Astrocyte (in vitro differentiated cells and primary cell): Measurements from ENCODE around the gene HERC2. TPM values are rescaled to one million over a fixed set of nuclear protein-coding genes. Genes with fewer than 3 reads are reported as not detected.
"Not testable (repeated sequence)": the region's sequence is repeated elsewhere in the genome, so short reads cannot be mapped to it uniquely, and the experiment has no call there.

Experiments used
- DNase-seq: peaks from one replicate; pipeline ENCODE4 v3.0.0-alpha.2; 2010; ENCODE audit warnings: low read depth
- FAIRE-seq: peaks from 2 replicates; lab custom pipeline; 2011; peaks lifted over from hg19 to GRCh38; lab: Jason Lieb, UNC
- H2AFZ ChIP-seq: 2 replicates; pipeline ENCODE4 v1.6.0; 2012; ENCODE audit warnings: low read depth, low read length, inconsistent platforms
- H3K27ac ChIP-seq: 2 replicates; pipeline ENCODE4 v1.5.1; 2011; ENCODE audit warnings: low read depth, low read length, inconsistent platforms
- H3K27me3 ChIP-seq: 2 replicates; pipeline ENCODE4 v1.6.0; 2011; ENCODE audit warnings: low read length, inconsistent platforms; ENCODE audit not compliant: insufficient read depth
- H3K36me3 ChIP-seq: 2 replicates; pipeline ENCODE4 v1.5.1; 2011; ENCODE audit warnings: low read length, inconsistent platforms; ENCODE audit not compliant: insufficient read depth
- H3K4me1 ChIP-seq: 2 replicates; pipeline ENCODE4 v1.5.1; 2011; ENCODE audit warnings: low read length, inconsistent platforms; ENCODE audit not compliant: insufficient read depth
- H3K4me2 ChIP-seq: 2 replicates; pipeline ENCODE4 v1.6.0; 2012; ENCODE audit warnings: low read length, inconsistent platforms
- H3K4me3 ChIP-seq: 2 replicates; pipeline ENCODE4 v1.5.1; 2011; ENCODE audit warnings: low read depth, mild to moderate bottlenecking, low read length, inconsistent platforms; ENCODE audit not compliant: insufficient read depth
- H3K79me2 ChIP-seq: 2 replicates; pipeline ENCODE4 v1.6.0; 2012; ENCODE audit warnings: mild to moderate bottlenecking, low read length, inconsistent platforms; ENCODE audit not compliant: insufficient read depth
- H3K9ac ChIP-seq: 2 replicates; pipeline ENCODE4 v1.6.0; 2012; ENCODE audit warnings: mild to moderate bottlenecking, low read length, inconsistent platforms
- H3K9me3 ChIP-seq: 2 replicates; pipeline ENCODE4 v1.5.1; 2012; ENCODE audit warnings: low read depth, mild to moderate bottlenecking, low read length, inconsistent platforms; ENCODE audit not compliant: insufficient read depth
- H4K20me1 ChIP-seq: 2 replicates; pipeline ENCODE4 v1.6.0; 2012; ENCODE audit warnings: low read length, inconsistent platforms; ENCODE audit not compliant: insufficient read depth
- H3K27ac Mint-ChIP-seq: one replicate; pipeline ENCODE4 v1.8.0; 2021; ENCODE audit warnings: mild to moderate bottlenecking, mixed read lengths; ENCODE audit not compliant: unreplicated experiment
- H3K27me3 Mint-ChIP-seq: one replicate; pipeline ENCODE4 v1.8.0; 2021; ENCODE audit warnings: low read depth, mixed read lengths; ENCODE audit not compliant: unreplicated experiment
- H3K36me3 Mint-ChIP-seq: one replicate; pipeline ENCODE4 v1.8.0; 2021; ENCODE audit warnings: low read depth, mixed read lengths; ENCODE audit not compliant: unreplicated experiment
- H3K4me1 Mint-ChIP-seq: one replicate; pipeline ENCODE4 v1.8.0; 2021; ENCODE audit warnings: low read depth, mixed read lengths; ENCODE audit not compliant: unreplicated experiment
- H3K4me3 Mint-ChIP-seq: one replicate; pipeline ENCODE4 v1.8.0; 2021; ENCODE audit warnings: mild to moderate bottlenecking, moderate library complexity, mixed read lengths; ENCODE audit not compliant: unreplicated experiment
- H3K9me3 Mint-ChIP-seq: one replicate; pipeline ENCODE4 v1.8.0; 2021; ENCODE audit warnings: mild to moderate bottlenecking, mixed read lengths; ENCODE audit not compliant: unreplicated experiment
- CTCF ChIP-seq: IDR thresholded peaks from 2 replicates; pipeline ENCODE4 v1.5.1; 2011; ENCODE audit warnings: low read depth, mild to moderate bottlenecking, inconsistent platforms, low read length, moderate library complexity; ENCODE audit not compliant: insufficient read depth
- EZH2 ChIP-seq: IDR thresholded peaks from 2 replicates; pipeline ENCODE4 v1.6.1; 2012; ENCODE audit warnings: mild to moderate bottlenecking, low read length, inconsistent platforms; ENCODE audit not compliant: insufficient read depth
- total RNA-seq: library from RNA; stranded (reverse); gene quantifications from 2 replicates; pipeline ENCODE4 v1.2.1, GENCODE V29; 2021

The HERC2 gene
- total RNA-seq, 1 donor from 2014 or later, result 61.5 TPM

GRCh38 chr15:28136236-28136904 is 185.6 kb downstream of the HERC2 start:
- not testable (repeated sequence) for H4K20me1 ChIP-seq, H3K9me3 ChIP-seq, H3K4me3 ChIP-seq, H3K79me2 ChIP-seq, H3K27ac ChIP-seq, H2AFZ ChIP-seq, FAIRE-seq, H3K27me3 Mint-ChIP-seq, H3K9ac ChIP-seq, H3K27ac Mint-ChIP-seq, H3K4me2 ChIP-seq, H3K4me3 Mint-ChIP-seq, H3K9me3 Mint-ChIP-seq, H3K27me3 ChIP-seq, H3K36me3 ChIP-seq, DNase-seq
- peaks cover 20% of the 10 kb centered on the region for H3K4me1 ChIP-seq
- H3K36me3 Mint-ChIP-seq, result peaks cover 25% of the 10 kb centered on the region
- peaks cover 11% of the 10 kb centered on the region for H3K4me1 Mint-ChIP-seq

GRCh38 chr15:28133281-28133680 is 188.7 kb downstream of the HERC2 start:
- H3K4me3 Mint-ChIP-seq, result no peak overlapping the region
- no peak overlapping the region for H3K4me3 ChIP-seq
- H4K20me1 ChIP-seq, result peaks cover 4% of the 10 kb centered on the region
- peaks cover 11% of the 10 kb centered on the region for H3K4me1 Mint-ChIP-seq
- H3K79me2 ChIP-seq, result no peaks in the 10 kb centered on the region
- peaks cover 6% of the 10 kb centered on the region for H3K36me3 ChIP-seq
- H3K36me3 Mint-ChIP-seq, result peaks cover 17% of the 10 kb centered on the region
- H3K27ac ChIP-seq, result peak overlapping the region; percentile 46
- peak overlapping the region; percentile 43 for H3K4me2 ChIP-seq
- H3K4me1 ChIP-seq, result peaks cover 20% of the 10 kb centered on the region
- peak; percentile 27 for DNase-seq
- FAIRE-seq, result peak; percentile 50
- no peaks in the 10 kb centered on the region for H3K9me3 ChIP-seq
- no peak overlapping the region for H2AFZ ChIP-seq
- no peak overlapping the region for H3K27ac Mint-ChIP-seq
- peaks cover under 1% of the 10 kb centered on the region for H3K9me3 Mint-ChIP-seq
- no peaks in the 10 kb centered on the region for H3K27me3 Mint-ChIP-seq
- H3K27me3 ChIP-seq, result no peaks in the 10 kb centered on the region
- no peak for TF ChIP-seq CTCF
- no peak for TF ChIP-seq EZH2
- H3K9ac ChIP-seq, result no peak overlapping the region

GRCh38 chr15:28132524-28133275 is 189.3 kb downstream of the HERC2 start:
- Mint-ChIP-seq H3K4me1 (peaks cover 11% of the 10 kb centered on the region), H3K36me3 (peaks cover 15% of the 10 kb centered on the region), H3K9me3 (no peaks in the 10 kb centered on the region), H3K27ac (peak overlapping the region; percentile 15), H3K27me3 (no peaks in the 10 kb centered on the region), H3K4me3 (no peak overlapping the region)
- no peaks in the 10 kb centered on the region for H3K9me3 ChIP-seq
- peak; percentile 56 for DNase-seq
- H3K27ac ChIP-seq, result peak overlapping the region; percentile 46
- peaks cover 6% of the 10 kb centered on the region for H3K36me3 ChIP-seq
- H3K4me2 ChIP-seq, result peak overlapping the region; percentile 43
- peaks cover 20% of the 10 kb centered on the region for H3K4me1 ChIP-seq
- no peaks in the 10 kb centered on the region for H3K27me3 ChIP-seq
- H3K9ac ChIP-seq, result no peak overlapping the region
- no peaks in the 10 kb centered on the region for H3K79me2 ChIP-seq
- FAIRE-seq, result peak; percentile 45
- no peak for TF ChIP-seq EZH2
- TF ChIP-seq CTCF, result no peak
- H2AFZ ChIP-seq, result no peak overlapping the region
- no peak overlapping the region for H3K4me3 ChIP-seq
- peaks cover 9% of the 10 kb centered on the region for H4K20me1 ChIP-seq
